Effector CD4-positive, alpha-beta T cell (primary cell): ENCODE data around the gene B4GALT1.
A peak's percentile ranks its signal among the peaks of the same experiment; 100 is the strongest.
"Not testable (repeated sequence)": the region's sequence is repeated elsewhere in the genome, so short reads cannot be mapped to it uniquely, and the experiment has no call there.

Experiments
- DNase-seq: peaks from one replicate; pipeline ENCODE4 v3.0.0-alpha.2; 2020

Gene B4GALT1

GRCh38 chr9:33161011-33161588 lies 6.0 kb downstream of the B4GALT1 start:
- DNase-seq = peak; percentile 32

- DNase-seq = not testable (repeated sequence)
These were observed 6.7 kb downstream of the B4GALT1 start for GRCh38 chr9:33160446-33160845.

DNA sequence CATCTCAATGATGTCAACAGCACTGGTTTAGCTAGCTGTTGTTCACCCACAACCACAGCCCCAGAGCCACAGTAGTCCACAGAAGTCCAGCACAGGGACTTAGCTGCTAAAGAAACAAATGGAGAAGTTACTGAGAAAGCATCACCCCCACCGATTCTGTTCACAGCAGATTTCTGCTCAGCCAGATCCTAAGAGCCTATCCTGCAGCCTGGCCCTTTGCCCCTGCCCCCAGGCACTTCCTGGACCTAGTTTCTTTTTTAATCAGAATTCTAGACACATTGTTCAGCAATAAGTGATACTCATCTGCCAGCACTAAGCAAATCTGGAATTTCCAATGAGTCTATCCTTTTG lies 7.4 kb downstream of the B4GALT1 start:
- DNase-seq = peak; percentile 52

GRCh38 chr9:33158843-33159776 lies 8.0 kb downstream of the B4GALT1 start:
- peak; percentile 25 for DNase-seq

DNA sequence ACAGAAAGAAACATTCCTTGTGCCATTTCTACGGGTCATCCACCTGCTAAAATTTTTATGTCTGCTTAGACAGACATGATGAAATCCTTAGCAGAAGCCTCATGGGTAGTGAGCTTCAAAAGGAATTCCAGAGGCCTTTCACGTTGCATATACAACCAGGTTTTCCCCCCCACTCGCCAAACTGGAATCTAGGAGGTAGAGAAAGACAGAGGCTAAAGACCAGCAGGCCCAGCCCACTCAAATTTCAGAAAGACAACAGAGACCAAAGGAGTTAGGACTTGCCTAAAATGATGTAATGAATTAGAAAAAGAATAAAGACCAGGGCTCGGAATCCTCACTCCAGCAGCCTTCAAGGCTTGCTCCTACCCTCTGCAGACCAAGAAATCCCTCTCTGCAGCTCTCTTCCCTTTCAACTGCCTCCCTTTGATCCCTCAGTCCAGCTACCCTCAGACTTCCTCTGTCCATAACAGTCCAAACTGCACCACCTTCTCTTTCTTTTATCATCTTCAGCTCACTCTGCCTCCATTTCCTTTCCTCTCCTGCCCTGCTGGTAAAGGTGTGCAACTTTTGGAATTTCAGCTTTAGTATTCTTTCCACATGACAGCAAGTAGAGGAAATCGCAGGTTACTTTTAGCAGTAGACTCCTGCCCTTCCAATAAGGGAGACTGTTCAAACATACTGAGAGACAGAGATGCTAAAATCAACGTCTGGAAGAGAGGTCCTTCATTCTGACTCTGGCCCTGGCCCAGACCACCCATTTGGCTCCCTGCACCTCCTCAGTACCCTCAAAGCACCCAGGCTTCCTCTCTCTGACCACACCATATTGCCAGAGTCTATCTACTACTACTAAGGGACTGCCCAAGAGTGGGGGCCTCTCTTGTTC lies 8.9 kb downstream of the B4GALT1 start:
- no peak for DNase-seq

- DNase-seq = no peak
These were observed 11.7 kb downstream of the B4GALT1 start for GRCh38 chr9:33155393-33155792.

DNA sequence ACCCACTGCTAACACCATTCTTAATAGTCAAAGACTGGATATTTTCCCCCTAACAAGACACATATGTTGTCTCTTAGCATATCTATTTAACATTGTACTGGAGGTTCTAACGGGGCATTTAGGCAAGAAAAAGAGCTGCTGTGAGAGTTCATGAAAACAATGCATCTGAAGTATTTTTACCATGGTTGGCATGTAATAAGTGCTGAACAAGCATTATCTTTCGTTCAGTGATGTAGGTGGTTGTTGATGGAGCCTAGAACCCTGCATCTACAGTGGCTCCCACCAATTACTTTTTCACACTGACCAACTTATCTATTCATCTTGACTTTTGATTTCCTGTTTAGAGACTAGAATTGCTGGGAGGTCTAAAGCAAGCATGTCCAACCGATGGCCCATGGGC lies 12.8 kb downstream of the B4GALT1 start:
- DNase-seq = no peak

GRCh38 chr9:33153666-33154065 lies 13.5 kb downstream of the B4GALT1 start:
- no peak for DNase-seq

DNA sequence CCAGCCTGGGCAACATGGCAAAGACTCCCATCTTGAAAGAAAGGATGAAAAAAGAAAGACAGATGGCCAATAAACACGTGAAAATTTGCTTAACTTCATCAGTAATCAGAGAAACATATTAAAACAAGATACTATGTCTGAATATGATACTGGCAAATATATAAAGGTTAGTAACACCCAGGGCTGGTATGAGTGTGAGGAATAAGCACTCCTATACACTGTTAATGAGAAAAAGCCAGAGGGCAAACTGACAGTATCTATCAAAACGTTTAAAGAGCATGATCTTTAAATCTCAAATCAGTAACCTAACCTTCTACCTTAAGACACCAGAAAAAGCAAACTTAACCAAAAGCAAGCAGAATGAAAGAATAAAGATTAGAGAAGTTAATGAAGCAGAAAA lies 14.1 kb downstream of the B4GALT1 start:
- no peak for DNase-seq

- no peak for DNase-seq
These were observed 15.5 kb downstream of the B4GALT1 start for GRCh38 chr9:33151601-33152000.

- no peak for DNase-seq
These were observed 16.1 kb downstream of the B4GALT1 start for GRCh38 chr9:33151007-33151557.

DNA sequence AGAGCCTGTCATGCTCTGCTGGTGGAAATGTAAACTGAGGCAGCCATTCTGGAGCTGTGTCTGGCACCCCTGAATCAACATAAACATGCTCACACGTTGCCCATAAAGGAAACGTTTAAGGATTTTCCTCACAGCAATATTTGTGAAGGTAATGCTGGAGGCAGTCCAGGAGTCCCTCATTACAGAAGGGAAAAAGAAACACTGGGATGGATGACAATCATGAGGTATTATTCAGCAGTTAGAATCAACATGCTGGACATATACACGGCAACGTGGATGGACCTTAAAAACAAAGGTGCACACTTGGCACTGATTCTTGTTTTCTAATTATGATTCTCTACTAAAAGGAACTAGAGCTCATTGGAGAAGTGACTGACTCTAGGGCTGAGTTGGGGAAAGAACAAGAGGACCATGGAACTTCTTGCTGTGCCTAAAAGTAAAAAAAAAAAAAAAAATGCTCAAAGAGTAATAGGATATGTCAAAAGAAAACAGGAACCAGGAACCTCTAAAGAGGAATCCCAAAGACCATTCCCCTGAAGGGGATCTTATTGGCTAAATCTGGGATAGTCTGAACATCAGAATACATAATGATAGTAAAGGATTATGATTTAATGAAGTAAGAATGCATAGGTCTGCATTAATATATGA lies 18.6 kb downstream of the B4GALT1 start:
- no peak for DNase-seq

GRCh38 chr9:33147416-33148169 lies 19.5 kb downstream of the B4GALT1 start:
- no peak for DNase-seq

GRCh38 chr9:33146298-33146697 lies 20.8 kb downstream of the B4GALT1 start:
- no peak for DNase-seq

DNA sequence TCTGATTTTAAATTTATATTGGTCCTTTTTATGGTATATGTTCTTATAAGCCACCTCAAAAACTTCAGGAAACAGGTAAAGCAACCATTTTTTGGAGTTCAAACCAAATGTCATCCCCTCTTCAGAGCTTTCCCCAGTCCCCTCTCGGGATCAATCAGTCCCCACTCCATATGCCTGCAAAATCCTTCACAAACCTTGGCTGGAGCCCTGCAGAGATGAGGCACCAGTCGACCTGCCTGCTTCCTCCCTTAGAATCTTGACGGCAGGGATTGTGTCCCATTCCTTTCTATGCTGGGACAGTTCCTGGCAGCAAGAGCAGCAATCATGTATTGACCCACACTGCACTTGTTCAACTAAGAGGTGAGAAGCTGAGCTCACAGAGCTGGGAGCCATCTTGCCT lies 22.6 kb downstream of the B4GALT1 start:
- DNase-seq = no peak

- DNase-seq = no peak
These were observed 23.9 kb downstream of the B4GALT1 start for GRCh38 chr9:33143241-33143661.

GRCh38 chr9:33142535-33142934 lies 24.6 kb downstream of the B4GALT1 start:
- DNase-seq = no peak

- no peak for DNase-seq
These were observed 26.5 kb downstream of the B4GALT1 start for GRCh38 chr9:33140401-33141360.

DNA sequence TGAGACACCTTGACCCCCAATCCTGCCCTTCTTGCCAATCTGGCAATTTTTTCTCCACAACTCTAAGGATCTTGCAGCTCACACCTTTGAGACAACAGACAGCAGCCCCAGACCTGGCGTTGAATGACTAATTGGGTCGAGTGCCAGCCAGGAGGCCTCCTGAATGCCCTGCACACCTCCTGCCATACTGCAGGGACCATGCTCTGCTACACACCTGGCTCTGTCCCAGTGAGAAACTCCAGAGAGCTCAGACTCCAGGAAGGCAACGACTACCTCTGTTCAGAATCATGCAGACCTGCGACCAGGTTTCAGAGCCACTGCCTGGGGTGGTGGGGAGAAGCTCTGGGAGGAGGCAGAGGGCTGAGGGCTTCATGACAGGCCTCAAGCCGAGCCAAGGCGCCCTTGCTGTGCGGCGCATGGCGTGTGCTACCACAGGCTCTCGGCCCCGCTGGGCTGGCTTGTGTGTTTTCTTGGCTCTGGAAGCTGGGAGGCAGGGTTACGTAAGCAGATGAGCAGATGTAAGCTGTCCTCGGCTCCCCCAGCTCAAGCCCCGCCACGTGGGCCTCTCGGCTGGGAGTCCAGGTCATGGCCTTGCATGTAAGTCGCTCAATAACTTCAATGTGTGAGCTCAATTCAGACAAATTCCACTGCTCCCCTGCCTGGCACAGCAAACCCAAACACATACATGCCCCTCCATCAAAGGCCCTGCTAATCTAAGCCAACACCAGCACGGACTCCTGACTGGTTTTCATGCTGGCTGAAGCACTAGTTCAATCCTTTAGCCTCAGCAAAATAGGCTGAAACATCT lies 27.5 kb downstream of the B4GALT1 start:
- no peak for DNase-seq

GRCh38 chr9:33138768-33139167 lies 28.4 kb downstream of the B4GALT1 start:
- DNase-seq = no peak
